NCI-H1105 treated with DMSO at 0.1 percent for 48 hours (cell line): ENCODE measurements around the gene ANKRD44.

Experiments used
- DNase-seq: peaks from one replicate; lab custom pipeline; 2025; lab: John Stamatoyannopoulos, UW

ANKRD44 gene

DNA sequence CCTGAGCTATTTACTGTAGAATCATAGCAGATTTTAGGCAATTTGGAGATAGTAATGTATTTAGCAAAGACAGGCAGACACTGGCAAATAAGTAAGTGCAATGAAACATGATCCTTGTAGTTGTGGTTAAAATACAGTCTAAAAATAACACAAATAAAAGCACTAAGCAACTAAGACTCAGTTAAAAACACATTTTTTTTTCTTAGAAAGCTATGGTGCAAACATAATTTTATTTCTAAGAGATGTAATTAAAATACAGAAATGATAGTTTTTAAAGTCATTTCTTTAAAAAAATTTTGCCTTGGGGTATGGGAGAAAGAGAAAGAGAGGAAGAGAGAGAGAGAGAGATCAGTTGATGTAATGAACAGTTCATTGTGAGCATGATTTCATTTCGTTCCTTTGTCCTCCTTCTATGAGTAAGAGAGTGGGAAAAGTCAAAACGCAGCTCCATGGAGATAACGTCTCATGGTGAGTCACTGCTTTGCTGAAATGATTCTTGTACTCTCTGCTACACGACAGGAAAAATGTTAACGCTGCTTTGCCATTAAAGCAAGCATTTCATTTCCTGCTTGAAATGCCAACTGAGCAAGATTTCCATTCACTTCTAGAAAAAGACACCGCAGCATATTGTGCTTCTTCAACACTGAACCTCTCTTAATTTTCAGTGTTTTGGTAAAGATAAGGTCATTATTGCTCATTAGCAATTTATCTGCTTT lies 322.8 kb downstream of the ANKRD44 start:
- peak; percentile 59 for DNase-seq

DNA sequence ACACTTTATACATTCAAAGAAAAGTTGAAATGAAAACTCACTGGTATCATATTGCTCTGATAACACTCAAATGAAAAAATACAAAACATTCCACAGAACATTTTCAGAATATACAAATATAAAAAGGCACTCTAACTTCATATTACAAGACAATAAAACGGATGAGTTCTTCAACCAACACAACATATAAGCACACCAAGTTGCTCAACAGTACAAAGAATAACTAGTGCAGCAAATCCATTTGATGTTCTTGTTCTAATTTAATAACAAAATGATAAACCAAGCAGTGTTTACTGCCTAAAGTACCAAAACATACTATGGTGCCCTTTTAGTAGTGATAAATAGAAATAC lies 323.3 kb downstream of the ANKRD44 start:
- DNase-seq = no peak

DNA sequence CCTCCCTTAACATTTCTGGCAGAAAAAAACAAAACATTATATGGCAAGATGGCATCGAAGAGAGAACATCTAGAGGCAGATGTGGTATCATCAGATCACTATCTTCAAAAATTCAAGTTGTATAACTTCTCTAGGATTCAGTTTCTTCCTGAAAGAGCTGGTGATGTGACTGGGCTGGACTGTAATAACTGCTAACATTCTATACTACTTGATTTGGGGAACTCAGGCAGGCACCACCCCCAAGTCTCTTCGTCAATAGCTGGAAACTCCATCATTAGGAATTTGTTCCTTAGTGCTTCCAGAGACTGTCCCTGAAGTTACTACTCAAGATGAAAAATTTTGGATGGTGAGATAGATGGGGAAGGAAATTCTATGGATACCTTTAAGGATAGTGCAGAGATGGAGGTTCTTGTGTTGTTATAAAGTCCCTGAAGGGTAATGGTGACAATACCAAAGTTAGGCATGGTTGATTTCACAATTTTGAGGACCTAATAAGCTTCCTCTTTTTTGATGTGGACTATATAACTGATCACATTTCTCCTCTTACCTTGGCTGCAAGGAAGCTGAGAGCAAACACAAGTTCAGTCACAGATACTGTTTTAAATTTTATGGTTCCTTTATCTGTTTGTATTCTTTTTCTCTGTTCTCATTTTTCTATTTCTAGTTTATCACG lies 324.9 kb downstream of the ANKRD44 start:
- no peak for DNase-seq

DNA sequence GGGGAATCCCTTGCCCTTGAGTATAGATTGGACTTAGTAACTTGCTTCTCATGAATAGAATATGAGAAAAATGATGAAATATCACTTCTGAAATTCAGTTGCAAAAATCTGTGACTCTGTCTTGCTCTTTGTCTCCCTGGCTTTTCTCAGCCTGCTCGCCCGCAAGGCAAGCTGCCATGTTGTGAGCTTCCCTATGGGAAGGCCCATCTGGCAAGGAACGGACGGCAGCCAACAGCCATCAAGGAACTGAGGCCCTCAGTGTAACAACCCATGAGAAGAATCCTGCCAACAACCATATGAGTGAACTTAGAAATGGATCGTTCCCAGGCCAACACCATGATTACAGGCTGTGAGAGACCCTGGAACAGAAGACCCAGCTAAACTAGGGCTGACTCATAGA lies 325.7 kb downstream of the ANKRD44 start:
- DNase-seq = no peak

DNA sequence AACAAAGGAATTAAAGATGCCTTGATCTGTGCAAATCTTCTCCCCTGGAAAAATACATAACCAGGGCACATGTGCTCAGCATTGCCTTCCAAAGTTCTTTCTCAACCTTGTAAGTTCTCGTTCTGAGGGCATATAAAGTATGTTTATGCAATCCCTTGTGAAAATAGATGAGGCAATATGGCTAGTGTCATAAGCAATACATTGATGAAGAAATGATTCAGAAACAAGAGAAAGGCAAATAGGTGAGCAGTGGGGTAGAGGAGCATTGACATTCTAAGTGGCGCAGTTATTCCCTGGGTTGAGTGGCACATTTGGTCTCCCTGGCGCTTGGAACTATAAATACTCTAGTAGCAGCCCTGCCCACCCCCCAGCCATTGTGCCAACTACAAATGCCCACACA lies 326.6 kb downstream of the ANKRD44 start:
- no peak for DNase-seq

DNA sequence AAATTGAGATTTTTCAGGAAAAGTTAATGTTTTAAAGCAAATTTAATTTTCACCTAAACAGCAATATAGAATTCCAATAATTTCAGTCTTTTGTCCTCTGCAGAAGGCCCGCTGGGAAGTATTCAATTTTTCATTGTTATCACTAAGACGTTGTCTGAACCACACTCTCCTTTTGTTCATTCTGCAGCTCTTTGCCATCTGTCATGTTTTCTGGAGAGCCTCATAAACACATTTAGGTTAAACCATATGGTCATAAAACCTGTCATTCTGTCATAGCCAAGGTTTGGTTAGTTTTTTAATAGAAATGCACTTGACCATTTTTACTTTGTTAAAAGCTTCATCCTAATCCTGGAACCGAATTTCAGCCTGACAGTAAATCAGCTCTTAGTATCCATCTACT lies 330.1 kb downstream of the ANKRD44 start:
- peak; percentile 28 for DNase-seq

DNA sequence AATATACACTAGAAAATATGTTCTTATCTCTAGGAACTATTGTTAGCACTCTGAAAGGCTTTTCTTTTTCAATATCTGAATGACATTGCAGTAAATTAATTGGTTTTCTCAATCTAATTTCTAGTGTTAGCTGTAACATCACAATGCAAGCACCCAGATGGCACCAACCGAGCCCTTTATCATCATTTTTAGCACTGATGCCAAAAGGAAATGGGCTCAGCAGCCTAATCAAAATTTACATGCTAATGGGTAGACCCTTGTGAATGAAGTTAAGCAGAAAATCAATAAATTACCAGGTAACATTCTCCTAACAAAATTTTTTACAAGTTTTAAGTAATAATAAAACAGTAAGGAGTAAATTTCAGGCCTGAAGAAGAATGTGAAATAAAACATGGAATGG lies 330.6 kb downstream of the ANKRD44 start:
- DNase-seq = peak; percentile 34

DNA sequence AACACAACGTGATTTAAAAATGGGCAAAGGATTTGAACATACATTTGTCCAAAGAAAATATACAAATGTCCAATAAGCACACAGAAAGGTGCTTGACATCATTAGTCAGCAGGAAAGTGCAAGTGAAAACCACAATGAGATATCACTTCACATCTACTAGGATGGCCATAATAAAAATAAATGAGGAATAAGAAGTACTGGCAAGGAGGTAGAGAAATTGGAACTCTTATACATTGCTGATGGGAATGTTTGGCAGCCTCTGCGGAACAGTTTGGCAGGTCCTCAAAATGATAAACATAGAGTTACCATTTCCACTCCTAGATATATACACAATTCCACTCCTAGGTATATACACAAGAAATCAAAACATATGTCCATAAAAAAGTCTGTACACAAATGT lies 333.1 kb downstream of the ANKRD44 start:
- no peak for DNase-seq

DNA sequence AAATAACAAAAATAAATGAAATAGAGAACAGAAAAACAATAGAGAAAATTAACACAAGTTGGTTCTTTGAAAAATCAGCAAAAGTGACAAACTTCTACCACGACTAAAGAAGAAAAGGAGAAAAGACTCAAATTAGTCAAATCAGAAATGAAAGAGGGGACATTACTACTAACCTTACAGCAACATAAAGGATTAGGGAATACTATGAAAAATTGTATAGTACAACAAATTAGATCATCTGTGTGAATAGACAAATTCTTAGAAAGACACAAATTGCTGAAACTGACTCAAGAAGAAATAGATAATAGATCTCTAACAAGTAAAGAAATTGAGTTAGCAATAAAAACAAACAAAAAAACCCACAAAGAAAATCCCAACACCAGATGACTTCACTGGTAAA lies 335.6 kb downstream of the ANKRD44 start:
- no peak for DNase-seq

DNA sequence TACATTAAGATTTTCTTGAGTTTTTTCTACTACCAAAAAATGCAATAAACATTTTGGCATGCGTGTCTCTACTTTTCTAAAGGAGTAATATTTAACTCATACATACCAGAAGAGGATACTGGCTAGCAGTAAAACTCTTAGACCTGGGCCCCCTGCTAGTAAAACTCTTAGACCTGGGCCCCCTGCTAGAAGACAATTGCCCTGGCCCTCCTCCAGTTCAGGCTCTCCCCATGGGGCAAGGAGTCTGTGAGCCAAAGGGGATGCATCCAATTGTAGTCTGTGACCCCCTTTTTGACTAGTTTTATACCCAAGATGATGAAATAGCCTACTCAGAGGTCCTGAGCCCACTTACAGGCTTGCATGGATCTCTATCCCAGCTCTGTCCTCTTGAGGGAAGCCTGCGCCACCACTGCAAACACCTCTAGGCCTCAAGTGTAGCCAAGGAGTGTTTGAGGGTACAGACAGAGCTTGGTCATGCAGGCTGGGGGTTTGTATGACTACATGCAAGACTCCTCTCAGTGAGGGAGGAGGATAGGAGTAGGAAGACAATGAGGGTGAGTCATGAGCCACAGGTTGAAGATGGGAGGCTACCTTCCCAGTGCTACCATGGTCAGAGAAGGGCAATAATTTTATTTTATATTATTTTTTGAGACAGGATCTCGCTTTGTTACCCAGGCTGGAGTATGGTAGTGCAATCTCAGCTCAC lies 338.9 kb downstream of the ANKRD44 start:
- no peak for DNase-seq

DNA sequence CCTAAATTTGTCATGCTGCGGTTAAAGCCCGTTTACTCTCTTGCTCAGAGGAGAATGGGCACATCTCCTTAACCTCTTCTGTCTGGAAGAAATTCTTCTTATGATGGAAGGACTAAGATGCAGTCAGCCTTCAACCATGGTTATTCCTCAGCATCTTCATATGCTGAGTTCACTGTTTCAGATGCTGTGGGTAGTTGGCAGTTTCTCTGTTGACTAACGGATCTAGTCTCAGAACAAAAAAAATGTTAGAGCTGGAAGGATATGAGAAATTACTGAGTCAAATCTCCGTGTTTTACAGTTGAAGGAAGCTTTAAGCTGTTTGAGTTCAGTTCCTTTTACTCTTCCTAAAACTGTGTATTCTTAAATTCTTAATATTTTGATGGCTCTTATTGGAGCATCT lies 340.5 kb downstream of the ANKRD44 start:
- no peak for DNase-seq

DNA sequence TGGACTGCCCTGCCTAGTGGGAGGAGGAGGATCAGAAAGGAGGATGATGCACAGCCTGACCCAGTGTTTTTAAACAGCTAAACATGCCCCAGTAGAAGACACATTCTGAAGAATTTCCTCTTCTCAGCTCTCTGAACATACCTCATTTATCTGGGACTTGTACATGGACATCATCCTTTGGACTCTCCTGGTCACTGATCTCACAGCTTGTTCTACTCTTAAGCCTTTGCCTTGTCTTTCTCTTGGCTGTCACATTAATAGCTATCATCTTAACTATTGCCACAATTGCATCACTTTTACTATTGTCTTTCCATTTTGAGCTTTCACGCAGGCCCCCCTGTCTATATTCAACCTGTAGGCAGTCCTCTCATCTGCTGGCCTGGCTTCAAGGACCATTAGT lies 342.1 kb downstream of the ANKRD44 start:
- DNase-seq = no peak

DNA sequence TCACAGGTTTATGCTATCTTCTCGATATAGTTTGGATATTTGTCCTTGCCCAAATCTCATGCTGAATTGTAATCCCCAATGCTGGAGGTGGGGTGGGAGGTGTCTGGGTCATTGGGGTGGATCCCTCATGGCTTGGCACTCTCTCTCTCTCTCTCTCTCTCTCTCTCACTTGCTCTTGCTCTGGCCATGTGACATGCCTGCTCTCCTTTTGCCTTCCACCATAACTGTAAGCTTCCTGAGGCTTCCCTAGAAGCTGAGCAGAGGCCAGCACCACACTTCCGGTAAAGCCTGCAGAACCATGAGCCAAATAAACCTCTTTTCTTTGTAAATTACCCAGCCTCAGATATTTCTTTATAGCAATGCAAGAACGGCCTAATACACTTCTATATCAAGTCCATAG lies 342.8 kb downstream of the ANKRD44 start:
- no peak for DNase-seq

DNA sequence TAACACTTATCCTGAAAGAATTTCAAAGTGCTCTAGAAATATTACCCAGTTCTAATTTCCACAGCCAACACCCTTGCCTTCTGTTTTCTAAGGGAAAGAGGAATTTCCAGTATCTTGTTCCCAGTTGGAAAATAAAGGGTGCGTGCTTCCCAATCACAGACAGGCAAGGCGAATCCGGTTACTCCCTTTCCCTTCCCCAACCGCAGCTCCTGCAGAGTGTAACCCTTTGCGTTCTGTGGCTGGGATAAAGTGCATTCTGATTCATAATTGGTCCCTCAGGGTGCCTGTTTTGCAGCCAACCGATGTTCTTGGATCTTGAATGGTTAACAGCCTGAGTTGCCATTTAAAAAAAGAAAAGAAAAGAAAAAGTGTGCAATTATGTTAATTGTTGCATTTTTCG lies 343.5 kb downstream of the ANKRD44 start:
- no peak for DNase-seq

DNA sequence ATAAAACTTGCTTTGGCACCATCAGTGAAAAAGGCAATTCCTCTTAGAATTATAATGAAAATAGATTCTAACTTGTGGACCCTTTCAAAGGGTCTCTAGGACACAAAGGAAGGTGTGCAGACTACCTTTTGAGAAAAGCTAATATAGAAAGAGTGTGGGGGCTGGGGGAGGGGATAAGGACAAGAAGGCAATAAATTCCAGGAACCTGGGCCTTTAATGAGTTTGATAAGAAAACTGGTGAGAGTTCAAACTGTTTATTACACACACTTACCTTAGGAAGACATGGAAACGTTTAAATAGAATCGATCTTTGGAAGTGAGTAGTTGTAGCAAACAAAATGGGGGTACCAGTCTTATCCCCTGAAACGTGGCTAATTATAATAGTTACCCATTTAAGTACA lies 344.5 kb downstream of the ANKRD44 start:
- DNase-seq = no peak

DNA sequence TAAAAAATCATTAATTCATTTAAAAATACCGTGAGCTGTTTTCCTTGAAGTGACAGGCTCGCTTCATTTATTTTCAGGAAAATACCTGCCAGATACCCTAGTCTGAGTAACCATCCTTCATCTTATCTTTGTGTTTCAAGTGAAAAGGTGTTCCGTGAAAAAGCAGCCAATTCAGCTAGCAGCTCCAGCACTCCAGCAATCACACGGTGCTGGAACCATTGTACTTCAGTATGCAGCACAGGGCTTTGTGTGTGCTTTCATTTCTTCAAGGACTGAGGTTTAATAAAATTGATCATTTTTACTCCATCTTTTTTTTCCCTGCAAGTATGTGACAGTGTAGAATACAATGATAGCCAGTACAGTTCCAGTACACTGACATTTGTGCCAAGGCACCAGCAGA lies 344.9 kb downstream of the ANKRD44 start:
- DNase-seq = no peak

DNA sequence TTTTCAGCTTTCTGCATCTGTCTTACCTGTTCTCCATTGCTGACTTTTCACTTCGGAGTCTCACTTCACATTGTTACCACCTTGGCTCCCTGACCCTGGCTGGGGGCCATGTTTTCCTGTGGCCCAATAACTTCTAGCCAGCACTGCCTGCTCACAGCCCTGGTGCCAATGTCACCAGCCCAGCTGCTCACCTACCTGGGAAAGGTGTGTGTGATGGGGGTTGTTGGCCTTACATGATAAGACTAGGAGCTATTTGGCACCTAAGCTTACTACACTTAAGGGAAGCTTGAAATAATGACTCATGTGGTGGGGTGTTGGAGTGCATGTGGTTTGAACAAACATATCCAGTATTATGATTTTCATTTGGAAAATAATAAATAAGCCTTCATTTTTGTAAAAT lies 346.6 kb downstream of the ANKRD44 start:
- no peak for DNase-seq

DNA sequence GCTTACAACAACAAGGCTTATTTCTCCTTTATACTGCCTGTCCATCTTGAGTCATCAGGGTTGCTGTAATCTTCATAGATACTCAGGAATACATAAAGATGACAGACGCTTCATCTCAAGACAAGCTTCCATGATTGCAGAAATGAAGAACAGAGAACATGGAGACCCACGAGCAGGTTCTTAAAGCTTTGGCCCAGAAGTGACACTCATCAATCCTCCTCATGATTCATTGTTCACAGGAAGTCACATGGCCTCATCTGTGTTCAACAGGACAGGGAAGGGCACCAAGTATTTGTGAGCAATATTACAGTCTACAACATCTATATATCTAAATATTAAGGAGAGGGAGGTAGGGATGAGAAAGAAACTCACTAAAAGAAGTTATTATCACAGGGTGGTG lies 347.5 kb downstream of the ANKRD44 start:
- no peak for DNase-seq

DNA sequence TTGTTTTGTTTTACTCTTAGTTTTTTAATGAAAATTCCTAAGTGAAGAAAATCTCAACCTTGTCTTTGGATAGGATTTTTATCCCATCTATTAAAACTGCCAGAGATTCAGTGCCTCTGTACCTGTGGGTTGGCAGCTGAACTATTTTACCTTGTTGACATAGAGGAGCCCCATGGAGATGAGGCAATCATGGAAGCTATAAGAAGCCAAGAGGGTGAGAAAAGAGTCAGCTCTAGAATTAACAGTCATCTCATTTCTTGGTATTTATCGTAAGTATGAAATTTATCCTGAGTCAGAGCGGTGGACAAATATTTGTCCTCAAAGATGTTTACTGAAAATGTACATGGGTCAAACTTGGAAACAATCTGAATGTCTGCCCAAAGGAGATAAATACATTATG lies 348.3 kb downstream of the ANKRD44 start:
- DNase-seq = no peak

DNA sequence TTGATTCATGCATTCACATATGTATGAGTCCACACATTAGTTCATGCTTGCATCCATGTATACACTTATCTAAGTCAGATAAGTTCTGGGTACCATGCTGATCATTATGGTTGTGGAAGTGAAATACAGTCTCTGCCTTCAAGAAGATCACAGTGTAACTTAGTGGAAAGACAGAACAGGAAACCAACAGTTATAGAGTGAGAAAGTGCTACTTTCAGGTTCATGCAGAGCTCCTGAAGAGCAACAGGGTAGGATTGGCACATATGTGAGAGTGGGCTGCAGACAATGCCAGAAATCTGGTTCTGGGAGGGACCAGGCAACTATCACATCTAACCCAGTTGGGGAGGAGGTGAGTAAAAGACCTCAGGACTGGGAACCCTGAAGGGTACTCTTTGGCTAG lies 348.7 kb downstream of the ANKRD44 start:
- no peak for DNase-seq

DNA sequence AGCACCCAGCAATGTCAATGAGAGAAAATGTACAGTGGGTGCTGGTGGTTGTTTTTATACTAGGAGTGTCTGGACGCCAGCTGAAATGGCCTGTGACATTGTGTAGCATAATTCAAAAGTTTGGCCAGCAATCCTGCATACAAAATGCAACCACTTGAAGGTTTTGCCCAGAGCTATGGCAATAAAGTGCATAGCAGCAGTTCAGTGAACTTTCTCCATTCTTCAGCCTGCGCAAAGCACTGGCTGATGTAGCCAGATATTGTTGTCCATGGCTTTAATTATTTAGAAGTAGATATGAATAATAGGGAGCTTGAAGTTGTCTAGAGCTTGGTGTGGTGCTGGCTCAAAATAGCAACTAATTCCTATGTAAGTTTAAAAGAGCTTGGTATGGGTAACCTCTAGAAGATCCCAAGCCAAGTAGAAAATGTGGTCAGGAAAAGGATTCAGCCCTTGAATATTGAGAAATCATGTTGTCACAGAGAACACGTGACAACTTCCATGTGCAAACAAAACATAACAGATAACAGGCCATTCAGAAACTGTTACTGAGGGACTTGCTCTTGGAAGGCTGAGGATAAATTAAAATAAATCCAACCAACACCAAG lies 350.7 kb downstream of the ANKRD44 start:
- no peak for DNase-seq

DNA sequence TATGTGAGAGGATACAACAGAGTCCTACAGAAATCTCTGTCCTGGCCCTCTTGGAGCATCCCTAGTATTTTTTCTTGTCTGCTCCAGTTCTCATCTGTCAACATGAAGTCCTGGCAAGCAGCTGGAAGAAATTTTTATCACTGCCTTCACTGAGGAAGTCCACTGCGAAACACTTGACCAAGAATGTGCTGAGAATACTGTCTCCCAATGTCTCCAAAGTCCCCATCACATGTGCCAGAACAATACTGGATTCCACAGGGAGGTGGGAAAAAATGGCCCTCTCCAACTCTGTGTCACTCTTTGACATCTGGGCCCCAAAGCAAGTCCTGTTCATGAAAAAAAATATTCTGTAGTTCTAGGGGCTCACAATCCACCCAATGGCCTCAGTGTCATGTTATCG lies 351.3 kb downstream of the ANKRD44 start:
- DNase-seq = no peak

DNA sequence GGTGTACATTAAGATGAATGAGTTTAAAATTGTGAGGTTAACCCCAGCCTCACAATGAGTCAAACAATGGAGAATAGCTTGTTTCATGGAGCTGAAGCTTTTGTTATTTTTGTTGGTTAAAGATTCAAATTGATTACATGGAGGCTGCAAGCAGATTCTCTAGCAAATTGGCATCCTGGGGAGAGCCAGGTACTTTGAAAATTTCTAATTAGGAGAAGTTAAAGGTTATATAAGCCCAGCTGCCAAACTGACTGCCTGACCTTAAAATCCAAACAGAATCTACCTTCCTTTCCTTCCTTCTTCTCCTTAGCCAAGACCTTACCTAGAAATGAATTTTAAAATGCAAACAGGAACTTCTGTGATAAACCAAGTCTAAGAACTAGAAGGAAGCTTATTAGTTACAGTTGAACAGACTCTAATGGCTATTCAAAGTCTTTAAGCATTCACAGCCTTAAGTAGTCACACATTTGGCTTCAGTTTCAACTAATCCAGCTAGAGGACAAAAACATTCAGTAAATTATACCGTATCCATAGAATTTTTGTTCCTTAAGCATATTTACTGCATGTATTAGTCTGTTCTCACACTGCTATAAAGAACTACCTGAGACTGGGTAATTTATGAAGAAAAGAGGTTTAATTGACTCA lies 352.6 kb downstream of the ANKRD44 start:
- no peak for DNase-seq
